Small intestine (tissue), 7 donors: Measurements from ENCODE around the gene GPR42. TPM values are rescaled to one million over a fixed set of nuclear protein-coding genes. Genes with fewer than 3 reads are reported as not detected.

Experiments used
- DNase-seq, 2 donors: peaks; one replicate each; pipeline versions ENCODE4 v3.0.0 to v3.0.0-alpha.2; 2013
- FAIRE-seq: peaks from 2 replicates; lab custom pipeline; 2012; peaks lifted over from hg19 to GRCh38; lab: Jason Lieb, UNC
- H3K27ac ChIP-seq, 3 donors: one replicate each; pipeline ENCODE4 v1.5.1; 2013; ENCODE audit warnings: low read length in 2 of 3, mild to moderate bottlenecking in 2 of 3, control low read depth in 1 of 3, inconsistent platforms in 1 of 3, low read depth in 1 of 3, moderate library complexity in 1 of 3
- H3K27me3 ChIP-seq, 3 donors: one replicate each; pipeline ENCODE4 v1.6.1; 2013; ENCODE audit warnings: low read length in 3 of 3, inconsistent platforms in 1 of 3; ENCODE audit not compliant: control insufficient read depth in 3 of 3, insufficient read depth in 3 of 3
- H3K36me3 ChIP-seq, 3 donors: one replicate each; pipeline ENCODE4 v1.6.1; 2013; ENCODE audit warnings: low read length in 3 of 3, inconsistent platforms in 1 of 3, low read depth in 1 of 3, mild to moderate bottlenecking in 1 of 3, moderate library complexity in 1 of 3; ENCODE audit not compliant: control insufficient read depth in 3 of 3, insufficient read depth in 2 of 3
- H3K4me1 ChIP-seq, 3 donors: one replicate each; pipeline ENCODE4 v1.6.1; 2013; ENCODE audit warnings: low read length in 2 of 3, inconsistent platforms in 1 of 3, low read depth in 1 of 3, mild to moderate bottlenecking in 1 of 3, moderate library complexity in 1 of 3; ENCODE audit not compliant: control insufficient read depth in 3 of 3, insufficient read depth in 2 of 3
- H3K4me3 ChIP-seq, 3 donors: one replicate each; pipeline ENCODE4 v1.5.1; 2013; ENCODE audit warnings: low read length in 3 of 3, control low read depth in 1 of 3, inconsistent platforms in 1 of 3, low read depth in 1 of 3, mild to moderate bottlenecking in 1 of 3, moderate library complexity in 1 of 3
- H3K9me3 ChIP-seq, 2 donors: one replicate each; pipeline ENCODE4 v1.6.1; 2013; ENCODE audit warnings: low read depth in 1 of 2, low read length in 1 of 2; ENCODE audit not compliant: control insufficient read depth in 2 of 2, insufficient read depth in 1 of 2
- WGBS, 3 donors: extraction: QIAGEN DNeasy Blood & Tissue Kit; methylation state at CpG; one replicate each; pipeline ENCODE4 v1.1.7; 2013; 5-methylcytosine and 5-hydroxymethylcytosine counted together
- polyA plus RNA-seq, 4 donors: library from polyadenylated mRNA; stranded (reverse) in 3 of 4; unstranded in 1 of 4; fragments of 200-250 nt in 3 of 4; fragments of 120-200 nt in 1 of 4; gene quantifications; one replicate each; pipeline versions ENCODE4 v1.2.1 to v1.2.3, GENCODE V29; 2013
- donor health status: healthy with polysubstance abuse.
- donor health status: control.
- donor health status: control.
- donor health status: Bipolar disorder and iron deficiency.
- donor health status: healthy.

The GPR42 gene
- polyA plus RNA-seq, 4 donors: 0.06 to 0.15 TPM; not detected in 2

- Histone ChIP-seq H3K36me3 (no peaks in the 10 kb centered on the region), H3K4me3 (no peak overlapping the region), H3K27me3 (no peaks in the 10 kb centered on the region), H3K27ac (no peak overlapping the region), H3K4me1 (peaks cover 1 to 22% (median 6%) of the 10 kb centered on the region in 3 donors), H3K9me3 (no peaks in the 10 kb centered on the region)
- WGBS, 3 donors: 38 to 53% (median 47%) methylated on average over 11 of the region's 11 CpGs
- no peak for DNase-seq
- no peak for FAIRE-seq
These were observed 50.5 kb downstream of the GPR42 start for GRCh38 chr19:35421362-35421761.

Other genes with a start within 250 kb of the GPR42 start
- gene LGI4, start 236.0 kb upstream of the GPR42 start, polyA plus RNA-seq: 10 to 100 TPM in 1 of 4 donors, 1 to 10 TPM in 2, under 1 TPM in 1; 0.45 to 14.5 (median 4.1) TPM
- 10 to 100 TPM in 2 of 4 donors, 1 to 10 TPM in 1, not detected in 1; 7.3 to 25.4 (median 13.6) TPM for gene FXYD1, start 232.2 kb upstream of the GPR42 start, polyA plus RNA-seq
- gene FXYD7, start 227.8 kb upstream of the GPR42 start, polyA plus RNA-seq: under 1 TPM in 2 of 4 donors, not detected in 2; 0.24 to 0.38 TPM
- 10 to 100 TPM in 3 of 4 donors, 1 to 10 TPM in 1; 3.4 to 60.5 (median 30.2) TPM for gene FXYD5, start 216.3 kb upstream of the GPR42 start, polyA plus RNA-seq
- not detected for gene FAM187B, start 142.3 kb upstream of the GPR42 start, polyA plus RNA-seq
- 100 to 1,000 TPM in 2 of 4 donors, 10 to 100 TPM in 2; 51.6 to 136 (median 98.7) TPM for gene LSR, start 122.1 kb upstream of the GPR42 start, polyA plus RNA-seq
- 100 to 1,000 TPM in 2 of 4 donors, 10 to 100 TPM in 2; 74.7 to 127 (median 109) TPM for gene USF2, start 102.1 kb upstream of the GPR42 start, polyA plus RNA-seq
- under 1 TPM in 2 of 4 donors, not detected in 2; 0.01 to 0.18 TPM for gene HAMP, start 88.5 kb upstream of the GPR42 start, polyA plus RNA-seq
- under 1 TPM in 1 of 4 donors, not detected in 3; 0.07 TPM for gene MAG, start 78.9 kb upstream of the GPR42 start, polyA plus RNA-seq
- 1 to 10 TPM in 3 of 4 donors, under 1 TPM in 1; 0.81 to 5.0 (median 2.2) TPM for gene CD22, start 41.9 kb upstream of the GPR42 start, polyA plus RNA-seq
- under 1 TPM in 2 of 4 donors, not detected in 2; 0.18 to 0.74 TPM for gene FFAR1, start 23.2 kb upstream of the GPR42 start, polyA plus RNA-seq
- 1 to 10 TPM in 1 of 4 donors, under 1 TPM in 1, not detected in 2; 0.50 to 1.0 TPM for gene FFAR3, start 12.6 kb upstream of the GPR42 start, polyA plus RNA-seq
- 1 to 10 TPM in 1 of 4 donors, under 1 TPM in 3; 0.54 to 3.7 (median 0.81) TPM for gene FFAR2, start 77.2 kb downstream of the GPR42 start, polyA plus RNA-seq
- under 1 TPM in 1 of 4 donors, not detected in 3; 0.37 TPM for gene KRTDAP, start 119.4 kb downstream of the GPR42 start, polyA plus RNA-seq
- gene DMKN, start 142.6 kb downstream of the GPR42 start, polyA plus RNA-seq: 10 to 100 TPM in 1 of 4 donors, 1 to 10 TPM in 2, not detected in 1; 4.7 to 36.9 (median 7.6) TPM
- 1 to 10 TPM in 1 of 4 donors, under 1 TPM in 2, not detected in 1; 0.07 to 1.8 (median 0.54) TPM for gene SBSN, start 157.2 kb downstream of the GPR42 start, polyA plus RNA-seq
- not detected for gene GAPDHS, start 162.4 kb downstream of the GPR42 start, polyA plus RNA-seq
- gene TMEM147, start 174.6 kb downstream of the GPR42 start, polyA plus RNA-seq: 100 to 1,000 TPM in 1 of 4 donors, 10 to 100 TPM in 3; 40.3 to 149 (median 77.5) TPM
- gene ATP4A, start 192.6 kb downstream of the GPR42 start, polyA plus RNA-seq: under 1 TPM in 1 of 4 donors, not detected in 3; 0.36 TPM
- not detected for gene PMIS2, start 215.1 kb downstream of the GPR42 start, polyA plus RNA-seq
- gene HAUS5, start 241.7 kb downstream of the GPR42 start, polyA plus RNA-seq: 10 to 100 TPM in 1 of 4 donors, 1 to 10 TPM in 2, under 1 TPM in 1; 0.67 to 12.6 (median 5.5) TPM